GM12878 (cell line): ENCODE measurements around the gene SMG5. TPM values are rescaled to one million over a fixed set of nuclear protein-coding genes. Genes with fewer than 3 reads are reported as not detected.

Experiments used
- ATAC-seq: fragments of 200-7000 bp; cut with Tn5 transposase; 3 replicates; pipeline ENCODE4 v1.9.1; 2020; ENCODE audit warnings: mild to moderate bottlenecking, moderate library complexity
- BruUV-seq: library from RNA; stranded (reverse); fragments of 400-500 nt; replicated peaks from 2 replicates; lab custom pipeline; 2021; lab: Mats Ljungman, UMichigan
- CTCF ChIA-PET: fragments of 300-600 bp; sonication (Branson Sonifier 250); formaldehyde crosslinking; extraction: SDS; loops from one replicate; lab custom pipeline; 2021; ENCODE audit warnings: inconsistent platforms; lab: Yijun Ruan, JAX
- POLR2A ChIA-PET: fragments of 350-600 bp; formaldehyde crosslinking; extraction: SDS; loops from one replicate; lab custom pipeline; 2021; ENCODE audit warnings: inconsistent platforms; lab: Charles Lee
- RAD21 ChIA-PET: fragments of 300-600 bp; sonication (Branson Sonifier 250); formaldehyde crosslinking; loops from one replicate; lab custom pipeline; 2023; ENCODE audit warnings: antibody characterized with exemption; ENCODE audit not compliant: unreplicated experiment; lab: Charles Lee
- SMC1A ChIA-PET: fragments of 300-600 bp; sonication (Branson Sonifier 250); formaldehyde crosslinking; loops from one replicate; lab custom pipeline; 2023; ENCODE audit not compliant: unreplicated experiment, uncharacterized antibody; lab: Charles Lee
- DNase-seq: peaks from one replicate; pipeline ENCODE4 v3.0.0-alpha.2; 2011; ENCODE audit warnings: low read depth, low spot score
- FAIRE-seq: peaks from 3 replicates; lab custom pipeline; 2011; peaks lifted over from hg19 to GRCh38; lab: Jason Lieb, UNC
- H2AFZ ChIP-seq: 2 replicates; pipeline ENCODE4 v1.6.0; 2011; ENCODE audit warnings: low read depth, low read length, control low read depth; ENCODE audit not compliant: control insufficient read depth
- H3K27ac ChIP-seq: 2 replicates; pipeline ENCODE4 v1.5.1; 2011; ENCODE audit warnings: control low read depth; ENCODE audit not compliant: control insufficient read depth, insufficient read depth
- H3K27me3 ChIP-seq, 2 experiments: replicated peaks in 1 of 2; 2 replicates each; pipeline versions ENCODE4 v1.6.0 to v1.6.1; 2011; ENCODE audit warnings: low read length in 1 of 2; ENCODE audit not compliant: control insufficient read depth in 2 of 2, insufficient read depth in 2 of 2
- H3K36me3 ChIP-seq, 2 experiments: 2 replicates each; pipeline ENCODE4 v1.5.1; 2011; ENCODE audit warnings: low read length in 1 of 2; ENCODE audit not compliant: control insufficient read depth in 2 of 2, insufficient read depth in 2 of 2
- H3K4me1 ChIP-seq: 2 replicates; pipeline ENCODE4 v1.6.1; 2011; ENCODE audit warnings: mild to moderate bottlenecking, low read length, moderate library complexity, mixed read lengths; ENCODE audit not compliant: control insufficient read depth, insufficient read depth
- H3K4me2 ChIP-seq: 2 replicates; pipeline ENCODE4 v1.6.0; 2011; ENCODE audit warnings: control low read depth; ENCODE audit not compliant: control insufficient read depth, insufficient read depth
- H3K4me3 ChIP-seq: fragments of 200-600 bp; sonication (generic); 2 replicates; pipeline ENCODE4 v1.5.1; 2016
- H3K79me2 ChIP-seq: 2 replicates; pipeline ENCODE4 v1.6.0; 2011; ENCODE audit warnings: low read length; ENCODE audit not compliant: control insufficient read depth, insufficient read depth
- H3K9ac ChIP-seq: 2 replicates; pipeline ENCODE4 v1.8.0; 2011; ENCODE audit warnings: low read length, control low read depth, mixed read lengths; ENCODE audit not compliant: control insufficient read depth, insufficient read depth
- H3K9me3 ChIP-seq: replicated peaks from 3 replicates; pipeline ENCODE4 v1.5.1; 2011; ENCODE audit warnings: mild to moderate bottlenecking, low read length; ENCODE audit not compliant: control insufficient read depth, insufficient read depth
- H4K20me1 ChIP-seq: 2 replicates; pipeline ENCODE4 v1.6.0; 2011; ENCODE audit not compliant: control insufficient read depth, insufficient read depth
- CBX3 ChIP-seq: fragments of 200-600 bp; sonication (generic); IDR thresholded peaks from 2 replicates; pipeline ENCODE4 v1.6.1; 2016; ENCODE audit warnings: low read depth, borderline replicate concordance
- DPF2 ChIP-seq: fragments of 450-650 bp; IDR thresholded peaks from 2 replicates; pipeline ENCODE4 v1.6.1; 2017; ENCODE audit warnings: mild to moderate bottlenecking
- EGR1 ChIP-seq, 2 experiments: IDR thresholded peaks; 1 replicate in 1 of 2; 2 replicates in 1 of 2; pipeline ENCODE4 v1.6.1; 2011 to 2012; ENCODE audit warnings: low read depth in 2 of 2, low read length in 2 of 2, borderline replicate concordance in 1 of 2, mild to moderate bottlenecking in 1 of 2, moderate library complexity in 1 of 2
- EP300 ChIP-seq, 2 experiments: fragments of 150-350 bp in 1 of 2; IDR thresholded peaks; 2 replicates each; pipeline ENCODE4 v1.6.1; 2011 to 2012; ENCODE audit warnings: low read depth in 2 of 2, low read length in 2 of 2, borderline replicate concordance in 1 of 2, improper control_type of control experiment in 1 of 2, inconsistent platforms in 1 of 2; ENCODE audit not compliant: control insufficient read depth in 1 of 2
- FOXK2 ChIP-seq: fragments of 450-650 bp; IDR thresholded peaks from 2 replicates; pipeline ENCODE4 v1.6.1; 2017; ENCODE audit warnings: mild to moderate bottlenecking, moderate library complexity
- GABPA ChIP-seq: IDR thresholded peaks from 2 replicates; pipeline ENCODE4 v1.6.1; 2014; ENCODE audit warnings: antibody characterized with exemption, low read depth, mild to moderate bottlenecking, inconsistent platforms
- GATAD2B ChIP-seq: fragments of 450-650 bp; conservative IDR thresholded peaks from 2 replicates; pipeline ENCODE4 v1.6.1; 2017; ENCODE audit warnings: low read depth, mild to moderate bottlenecking, moderate library complexity
- KLF5 ChIP-seq: fragments of 450-650 bp; IDR thresholded peaks from 2 replicates; pipeline ENCODE4 v1.6.1; 2014; ENCODE audit warnings: mild to moderate bottlenecking; ENCODE audit not compliant: partially characterized antibody
- NR2C1 ChIP-seq: fragments of 450-650 bp; IDR thresholded peaks from 2 replicates; pipeline ENCODE4 v1.6.1; 2017; ENCODE audit warnings: antibody characterized with exemption, mild to moderate bottlenecking, moderate library complexity
- NR2F1 ChIP-seq: fragments of 450-650 bp; conservative IDR thresholded peaks from 2 replicates; pipeline ENCODE4 v1.6.1; 2017; ENCODE audit warnings: mild to moderate bottlenecking
- RAD51 ChIP-seq: fragments of 450-650 bp; IDR thresholded peaks from 2 replicates; pipeline ENCODE4 v1.6.1; 2016; ENCODE audit warnings: moderate library complexity, mild to moderate bottlenecking, inconsistent platforms
- RELA ChIP-seq: fragments of 450-650 bp; IDR thresholded peaks from 2 replicates; pipeline ENCODE4 v1.8.0; 2014; ENCODE audit warnings: borderline replicate concordance; ENCODE audit not compliant: partially characterized antibody
- SMARCA5 ChIP-seq: fragments of 450-650 bp; IDR thresholded peaks from 2 replicates; pipeline ENCODE4 v1.6.1; 2017; ENCODE audit warnings: mild to moderate bottlenecking
- SP1 ChIP-seq: IDR thresholded peaks from one replicate; pipeline ENCODE4 v1.6.1; 2011; ENCODE audit warnings: low read depth, low read length
- ZBED1 ChIP-seq: IDR thresholded peaks from 2 replicates; pipeline ENCODE4 v1.6.1; 2016; ENCODE audit warnings: borderline replicate concordance
- ZNF207 ChIP-seq: fragments of 450-650 bp; IDR thresholded peaks from 2 replicates; pipeline ENCODE4 v1.6.1; 2014; ENCODE audit warnings: antibody characterized with exemption, mild to moderate bottlenecking, borderline replicate concordance
- ZNF217 ChIP-seq: fragments of 450-650 bp; IDR thresholded peaks from 2 replicates; pipeline ENCODE4 v1.6.1; 2017; ENCODE audit warnings: antibody characterized with exemption, mild to moderate bottlenecking
- WGBS: methylation state at CpG from one replicate; pipeline ENCODE4 v1.1.6; 2016; ENCODE audit warnings: low lambda C conversion rate; ENCODE audit not compliant: insufficient replicate concordance, insufficient coverage; ENCODE audit errors: missing lambda C conversion rate; 5-methylcytosine and 5-hydroxymethylcytosine counted together
- in situ Hi-C: fragments of 300-500 bp; cut with MboI; formaldehyde crosslinking; loops from 9 replicates; pipeline ENCODE4 v1.14.3; 2018; ENCODE audit warnings: mixed read lengths
- intact Hi-C: fragments of 100-400 bp; cut with micrococcal nuclease; formaldehyde crosslinking; loops from one replicate; pipeline ENCODE4 v1.14.2; 2022; ENCODE audit not compliant: unreplicated experiment
- polyA plus RNA-seq, 11 experiments: library from polyadenylated mRNA; depleted of rRNA in 4 of 11; unstranded in 6 of 11; stranded (reverse) in 5 of 11; fragments of >200 nt; fragmentation: Nextera tagmentation in 4 of 11; fragmentation: Illumina TruSeq in 1 of 11; extraction: Ambion mirVana in 4 of 11; extraction: Trizol in 1 of 11; gene quantifications; 1 replicate in 1 of 11; 2 replicates in 10 of 11; pipeline versions ENCODE4 v1.2.1 to v1.2.3, GENCODE V29; 2011 to 2016; ENCODE audit warnings: inconsistent platforms in 2 of 11, missing spikeins in 2 of 11, low read depth in 1 of 11
- total RNA-seq, 4 experiments: library from RNA; depleted of rRNA in 3 of 4; stranded (reverse); fragments of >200 nt in 3 of 4; fragmentation: Illumina TruSeq in 1 of 4; extraction: Trizol in 1 of 4; gene quantifications; 2 replicates each; pipeline versions ENCODE4 v1.2.1 to v1.2.3, GENCODE V29; 2013 to 2021
- TF ChIP-seq, protein P1 (sequence below): IDR thresholded peaks from 2 replicates; pipeline ENCODE4 v1.6.1; 2011; ENCODE audit warnings: borderline replicate concordance, low read depth, mild to moderate bottlenecking, moderate library complexity, low read length; ENCODE audit not compliant: insufficient read depth, poor library complexity, severe bottlenecking
- TF ChIP-seq, protein P2 (sequence below): IDR thresholded peaks from 2 replicates; pipeline ENCODE4 v1.6.1; 2011; ENCODE audit warnings: low read depth, mild to moderate bottlenecking, low read length, moderate library complexity, borderline replicate concordance; ENCODE audit errors: extremely low read depth
- TF ChIP-seq, protein P3 (sequence below): fragments of 450-650 bp; IDR thresholded peaks from 2 replicates; pipeline ENCODE4 v1.6.1; 2017; ENCODE audit warnings: antibody characterized with exemption, mild to moderate bottlenecking, moderate library complexity
- TF ChIP-seq, protein P4 (sequence below): IDR thresholded peaks from 2 replicates; pipeline ENCODE4 v1.6.1; 2012; ENCODE audit warnings: low read depth, low read length, improper control_type of control experiment

SMG5 gene
- total and polyA plus RNA-seq, 10 of the 15 experiments (the other 5 are each of a cell fraction or from before 2014, with no cell fraction given): 0.76 to 61.5 (median 48.8) TPM

DNA sequence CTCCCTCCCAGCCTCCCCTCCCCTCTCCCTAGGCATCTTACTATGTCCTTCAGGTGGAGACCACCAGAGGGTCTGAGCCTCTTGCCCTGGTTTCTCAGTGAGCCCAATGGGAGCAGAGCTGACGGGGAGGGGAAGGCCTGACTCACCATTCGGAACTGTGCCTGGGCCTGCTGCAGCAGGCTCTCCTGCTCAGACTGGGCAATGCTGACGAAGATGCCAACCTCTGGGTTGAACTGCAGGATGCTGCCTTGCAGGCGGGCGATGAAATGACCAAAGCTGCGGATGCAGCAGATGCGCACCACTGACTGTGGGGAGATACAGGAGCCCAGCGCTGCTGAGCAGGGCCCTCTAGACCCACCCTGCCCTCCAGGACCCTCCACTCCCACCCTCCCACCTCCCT lies 23.8 kb downstream of the SMG5 start (continued):
- TF ChIP-seq CBX3 (no peak), EGR1 (IDR thresholded peaks at IDR 0.05; ENCODE audit: borderline replicate concordance in 1 of 2, low read depth in 2 of 2, low read length in 2 of 2) (no peak), DPF2 (no peak), FOXK2 (no peak), SP1 (no peak), ZBED1 (no peak), NR2F1 (no peak), RELA (no peak)
- TF ChIP-seq, protein P1, sequence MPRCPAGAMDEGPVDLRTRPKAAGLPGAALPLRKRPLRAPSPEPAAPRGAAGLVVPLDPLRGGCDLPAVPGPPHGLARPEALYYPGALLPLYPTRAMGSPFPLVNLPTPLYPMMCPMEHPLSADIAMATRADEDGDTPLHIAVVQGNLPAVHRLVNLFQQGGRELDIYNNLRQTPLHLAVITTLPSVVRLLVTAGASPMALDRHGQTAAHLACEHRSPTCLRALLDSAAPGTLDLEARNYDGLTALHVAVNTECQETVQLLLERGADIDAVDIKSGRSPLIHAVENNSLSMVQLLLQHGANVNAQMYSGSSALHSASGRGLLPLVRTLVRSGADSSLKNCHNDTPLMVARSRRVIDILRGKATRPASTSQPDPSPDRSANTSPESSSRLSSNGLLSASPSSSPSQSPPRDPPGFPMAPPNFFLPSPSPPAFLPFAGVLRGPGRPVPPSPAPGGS: no peak
- TF ChIP-seq, protein P2, sequence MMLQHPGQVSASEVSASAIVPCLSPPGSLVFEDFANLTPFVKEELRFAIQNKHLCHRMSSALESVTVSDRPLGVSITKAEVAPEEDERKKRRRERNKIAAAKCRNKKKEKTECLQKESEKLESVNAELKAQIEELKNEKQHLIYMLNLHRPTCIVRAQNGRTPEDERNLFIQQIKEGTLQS: no peak
- TF ChIP-seq, all 136 proteins: peak for 0

DNA sequence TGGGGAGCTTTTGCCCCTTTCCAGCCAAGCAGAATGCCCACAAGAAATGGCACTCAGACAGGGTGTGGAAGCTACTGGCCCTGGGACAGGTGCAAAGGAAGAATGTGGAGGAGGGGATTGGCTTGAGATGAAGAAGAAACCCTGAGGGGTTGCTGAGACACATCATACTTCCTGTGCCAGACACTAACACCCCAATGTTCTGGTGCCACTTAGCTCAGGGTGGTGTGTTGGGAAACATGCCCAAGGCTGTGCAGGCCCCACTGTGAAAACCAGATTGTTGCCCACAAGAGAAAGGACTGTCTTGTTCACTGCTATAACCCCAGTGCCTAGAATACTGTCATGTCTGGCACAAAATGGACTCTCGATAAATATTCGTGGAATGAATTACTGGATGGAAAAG lies 24.9 kb downstream of the SMG5 start:
- no TSS peak for BruUV-seq
- no peak for TF ChIP-seq ZNF217
- TF ChIP-seq ZNF207: no peak
- TF ChIP-seq SMARCA5: no peak
- TF ChIP-seq EP300 (IDR thresholded peaks at IDR 0.05; ENCODE audit: borderline replicate concordance in 1 of 2, control insufficient read depth in 1 of 2, low read depth in 2 of 2, low read length in 2 of 2): no peak
- no peak for TF ChIP-seq NR2C1
- no peak for TF ChIP-seq GATAD2B
- TF ChIP-seq, protein P3, sequence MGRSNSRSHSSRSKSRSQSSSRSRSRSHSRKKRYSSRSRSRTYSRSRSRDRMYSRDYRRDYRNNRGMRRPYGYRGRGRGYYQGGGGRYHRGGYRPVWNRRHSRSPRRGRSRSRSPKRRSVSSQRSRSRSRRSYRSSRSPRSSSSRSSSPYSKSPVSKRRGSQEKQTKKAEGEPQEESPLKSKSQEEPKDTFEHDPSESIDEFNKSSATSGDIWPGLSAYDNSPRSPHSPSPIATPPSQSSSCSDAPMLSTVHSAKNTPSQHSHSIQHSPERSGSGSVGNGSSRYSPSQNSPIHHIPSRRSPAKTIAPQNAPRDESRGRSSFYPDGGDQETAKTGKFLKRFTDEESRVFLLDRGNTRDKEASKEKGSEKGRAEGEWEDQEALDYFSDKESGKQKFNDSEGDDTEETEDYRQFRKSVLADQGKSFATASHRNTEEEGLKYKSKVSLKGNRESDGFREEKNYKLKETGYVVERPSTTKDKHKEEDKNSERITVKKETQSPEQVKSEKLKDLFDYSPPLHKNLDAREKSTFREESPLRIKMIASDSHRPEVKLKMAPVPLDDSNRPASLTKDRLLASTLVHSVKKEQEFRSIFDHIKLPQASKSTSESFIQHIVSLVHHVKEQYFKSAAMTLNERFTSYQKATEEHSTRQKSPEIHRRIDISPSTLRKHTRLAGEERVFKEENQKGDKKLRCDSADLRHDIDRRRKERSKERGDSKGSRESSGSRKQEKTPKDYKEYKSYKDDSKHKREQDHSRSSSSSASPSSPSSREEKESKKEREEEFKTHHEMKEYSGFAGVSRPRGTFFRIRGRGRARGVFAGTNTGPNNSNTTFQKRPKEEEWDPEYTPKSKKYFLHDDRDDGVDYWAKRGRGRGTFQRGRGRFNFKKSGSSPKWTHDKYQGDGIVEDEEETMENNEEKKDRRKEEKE: no peak
- TF ChIP-seq, protein P4, sequence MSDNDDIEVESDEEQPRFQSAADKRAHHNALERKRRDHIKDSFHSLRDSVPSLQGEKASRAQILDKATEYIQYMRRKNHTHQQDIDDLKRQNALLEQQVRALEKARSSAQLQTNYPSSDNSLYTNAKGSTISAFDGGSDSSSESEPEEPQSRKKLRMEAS: no peak
- no peak for TF ChIP-seq RAD51
- no peak for TF ChIP-seq GABPA
- no peak for TF ChIP-seq KLF5

More for the DNA sequence above, 24.9 kb downstream of the SMG5 start:
- ATAC-seq (no peak), FAIRE-seq (no peak), DNase-seq (no peak)
- Histone ChIP-seq H3K4me3 (no peak overlapping the region), H3K9ac (no peak overlapping the region), H3K4me1 (no peaks in the 10 kb centered on the region), H2AFZ (no peak overlapping the region), H3K9me3 (no peaks in the 10 kb centered on the region), H3K4me2 (no peak overlapping the region), H4K20me1 (no peaks in the 10 kb centered on the region), H3K79me2 (no peaks in the 10 kb centered on the region), H3K27ac (no peak overlapping the region), H3K27me3 (no peaks in the 10 kb centered on the region), H3K36me3 (peaks cover 41 to 45% of the 10 kb centered on the region in 2 experiments)
- ChIA-PET RAD21 (no interaction called here), SMC1A (interaction anchor here (2.0 kb wide), 1 partner anchor 11 kb away, joined by 4 read pairs; no protein-coding TSS in a partner anchor), POLR2A (interaction anchor here (0.5 kb wide), 1 partner anchor 115 kb away, joined by 3 read pairs; no protein-coding TSS in a partner anchor), CTCF (interaction anchor here (0.9 to 1.2 kb wide), 2 partner anchors 62 to 112 kb away, joined by 3 to 4 read pairs; no protein-coding TSS in a partner anchor)
- in situ Hi-C loops (no loop called here), intact Hi-C loops (no loop called here)
- 56% methylated on average over 2 of the region's 2 CpGs for WGBS
